AG04450 (cell line): ENCODE data around the gene GON7. TPM values are rescaled to one million over a fixed set of nuclear protein-coding genes. Genes with fewer than 3 reads are reported as not detected.
"Not testable (repeated sequence)": the region's sequence is repeated elsewhere in the genome, so short reads cannot be mapped to it uniquely, and the experiment has no call there.

Experiments
- CTCF ChIA-PET: fragments of 300-600, 350-600 bp; formaldehyde crosslinking; extraction: SDS; loops from one replicate; lab custom pipeline; 2022; ENCODE audit warnings: antibody characterized with exemption, inconsistent platforms; lab: Charles Lee
- POLR2A ChIA-PET: fragments of 350-600 bp; formaldehyde crosslinking; extraction: SDS; loops from one replicate; lab custom pipeline; 2021; ENCODE audit warnings: antibody characterized with exemption, inconsistent platforms; lab: Yijun Ruan, JAX
- DNase-seq: peaks from one replicate; pipeline ENCODE4 v3.0.0-alpha.2; 2011; ENCODE audit warnings: low read depth, low spot score
- H3K27ac ChIP-seq: one replicate; pipeline ENCODE4 v1.5.1; 2012; ENCODE audit warnings: low read depth, low read length, control low read depth
- H3K27me3 ChIP-seq: one replicate; pipeline ENCODE4 v1.6.0; 2012; ENCODE audit warnings: low read length; ENCODE audit not compliant: control insufficient read depth, insufficient read depth
- H3K4me3 ChIP-seq: 2 replicates; pipeline ENCODE4 v1.5.1; 2011; ENCODE audit warnings: mild to moderate bottlenecking, low read depth, low read length, control low read depth
- H3K9me3 ChIP-seq: 2 replicates; pipeline ENCODE4 v1.5.1; 2012; ENCODE audit warnings: low read length; ENCODE audit not compliant: control insufficient read depth, insufficient read depth
- CTCF ChIP-seq: IDR thresholded peaks from 2 replicates; pipeline ENCODE4 v1.5.1; 2011; ENCODE audit warnings: low read depth, low read length, control low read depth, inconsistent platforms
- polyA plus RNA-seq: library from polyadenylated mRNA; depleted of rRNA; stranded (reverse); fragments of >200 nt; gene quantifications from 2 replicates; pipeline ENCODE4 v1.2.3, GENCODE V29; 2011

Gene GON7
- polyA plus RNA-seq, 1 experiment, result 8.2 TPM

GRCh38 chr14:93163564-93163963 lies 43.3 kb downstream of the GON7 start:
- no peak for DNase-seq
- H3K27ac ChIP-seq, result no peak overlapping the region
- no peak for TF ChIP-seq CTCF
- H3K27me3 ChIP-seq, result no peaks in the 10 kb centered on the region
- CTCF ChIA-PET, result interaction anchor here (1.2 to 1.7 kb wide), 3 partner anchors 50 to 211 kb away, joined by 4 to 8 read pairs (median 4); no protein-coding TSS in a partner anchor
- no peaks in the 10 kb centered on the region for H3K9me3 ChIP-seq
- no peak overlapping the region for H3K4me3 ChIP-seq
- POLR2A ChIA-PET, result no interaction called here

GRCh38 chr14:93161411-93161940 lies 45.4 kb downstream of the GON7 start:
- Histone ChIP-seq H3K4me3 (no peak overlapping the region), H3K9me3 (no peaks in the 10 kb centered on the region), H3K27ac (no peak overlapping the region), H3K27me3 (no peaks in the 10 kb centered on the region)
- ChIA-PET CTCF (interaction anchor here (1.0 to 2.7 kb wide), 4 partner anchors 8 to 50 kb away, joined by 3 to 14 read pairs (median 3); no protein-coding TSS in a partner anchor), POLR2A (no interaction called here)
- no peak for DNase-seq
- no peak for TF ChIP-seq CTCF

GRCh38 chr14:93160353-93160801 lies 46.5 kb downstream of the GON7 start:
- Histone ChIP-seq H3K9me3 (no peaks in the 10 kb centered on the region), H3K4me3 (no peak overlapping the region), H3K27me3 (no peaks in the 10 kb centered on the region), H3K27ac (no peak overlapping the region)
- CTCF ChIA-PET, result interaction anchor here (0.6 to 2.7 kb wide), 11 partner anchors 9 to 217 kb away, joined by 3 to 14 read pairs (median 4); no protein-coding TSS in a partner anchor
- TF ChIP-seq CTCF, result peak; percentile 51
- POLR2A ChIA-PET, result no interaction called here
- no peak for DNase-seq

- H3K9me3 ChIP-seq, H3K27ac ChIP-seq, H3K4me3 ChIP-seq, DNase-seq, POLR2A ChIA-PET, H3K27me3 ChIP-seq: not testable (repeated sequence)
- CTCF ChIA-PET, result interaction anchor here (0.6 to 2.7 kb wide), 7 partner anchors 17 to 216 kb away, joined by 3 to 14 read pairs (median 8); no protein-coding TSS in a partner anchor
Measured at GRCh38 chr14:93159625-93160352, 47.1 kb downstream of the GON7 start.

GRCh38 chr14:93158349-93158748 lies 48.5 kb downstream of the GON7 start:
- H3K4me3 ChIP-seq, H3K27ac ChIP-seq, CTCF ChIA-PET, H3K27me3 ChIP-seq, POLR2A ChIA-PET, DNase-seq, H3K9me3 ChIP-seq: not testable (repeated sequence)
